HG03066 (cell line): ENCODE measurements around the gene SLC6A19.

Experiments used
- ATAC-seq: cut with Tn5 transposase; IDR thresholded peaks from one replicate; pipeline ENCODE4 v1.9.1; 2021; ENCODE audit warnings: low read depth; ENCODE audit not compliant: unreplicated experiment

The SLC6A19 gene

DNA sequence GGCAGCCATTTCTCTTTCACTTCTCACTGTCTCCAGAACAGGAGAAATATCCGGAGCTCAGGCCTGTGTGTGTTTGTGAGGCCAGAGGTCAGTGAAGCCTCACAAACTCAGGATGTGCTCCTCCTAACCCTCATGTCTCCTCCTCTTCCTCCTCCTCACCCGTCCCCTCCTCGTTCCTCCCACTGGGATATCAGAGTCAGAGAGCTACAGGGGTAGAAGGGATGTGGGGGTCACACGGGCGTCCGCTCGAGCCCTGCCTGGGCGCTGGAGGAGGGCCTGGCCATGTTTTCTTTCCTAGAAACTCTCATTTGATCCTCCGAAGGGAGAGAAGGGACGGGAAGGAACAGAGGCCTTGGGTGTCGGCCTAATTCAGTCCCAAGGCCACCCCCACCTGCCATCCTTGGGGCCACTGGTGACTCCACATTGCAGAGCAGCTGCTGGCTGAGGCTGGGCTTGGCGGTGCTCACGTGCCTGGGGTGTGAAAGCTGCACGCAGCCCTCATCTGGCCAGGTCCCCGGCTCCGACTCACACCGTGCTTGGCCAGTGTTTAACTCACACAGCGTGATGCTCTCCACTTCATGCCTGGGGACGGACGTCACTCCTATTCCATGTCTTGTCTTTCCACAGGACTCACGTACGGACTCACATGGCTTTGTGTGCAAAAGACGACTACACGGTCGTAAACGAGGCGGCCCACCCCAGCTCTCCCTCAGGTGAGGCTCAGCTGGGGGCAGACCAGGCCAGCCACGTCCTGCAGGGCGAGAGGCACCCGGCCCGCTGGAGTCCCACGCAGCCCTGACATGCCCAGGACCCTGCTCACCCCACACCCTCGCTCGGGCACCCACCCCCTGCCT, 22.6 kb upstream of the SLC6A19 start:
- no peak for ATAC-seq

DNA sequence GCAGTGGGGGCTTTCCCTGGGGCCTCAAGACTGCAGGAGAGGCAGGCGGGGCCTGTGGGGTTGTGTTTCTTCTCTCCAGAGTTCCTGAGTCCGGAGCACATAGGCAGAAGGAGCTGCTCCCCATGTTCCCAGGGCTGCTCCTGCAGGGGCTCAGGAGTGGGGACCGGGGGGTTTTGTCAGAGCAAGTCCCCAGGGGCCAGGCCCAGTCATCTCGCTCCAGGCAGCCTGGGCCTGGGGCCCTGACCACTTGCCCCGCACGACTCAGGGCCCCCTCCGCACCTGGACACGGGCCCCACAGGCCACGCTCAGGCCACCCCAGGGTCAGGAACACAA, 22.0 kb upstream of the SLC6A19 start:
- ATAC-seq: no peak

DNA sequence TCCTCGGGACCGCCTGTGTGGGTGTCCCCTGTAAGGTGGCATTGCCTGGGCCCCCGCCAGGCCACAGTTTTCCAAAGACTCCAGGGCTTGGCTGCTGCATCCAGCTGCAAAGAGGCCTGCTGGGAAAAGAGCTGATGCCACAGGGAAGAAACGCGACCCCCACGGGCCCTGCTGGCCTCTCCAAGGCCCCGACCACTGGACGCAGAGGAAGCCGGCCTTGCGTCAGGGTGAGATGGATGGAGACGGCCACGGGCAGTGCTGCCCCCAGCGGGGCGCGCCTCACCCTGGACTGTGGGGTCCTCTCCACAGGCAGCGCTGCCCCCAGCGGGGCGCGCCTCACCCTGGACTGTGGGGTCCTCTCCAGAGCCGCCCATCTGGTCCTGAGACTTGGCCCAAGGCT, 21.3 kb upstream of the SLC6A19 start:
- no peak for ATAC-seq

DNA sequence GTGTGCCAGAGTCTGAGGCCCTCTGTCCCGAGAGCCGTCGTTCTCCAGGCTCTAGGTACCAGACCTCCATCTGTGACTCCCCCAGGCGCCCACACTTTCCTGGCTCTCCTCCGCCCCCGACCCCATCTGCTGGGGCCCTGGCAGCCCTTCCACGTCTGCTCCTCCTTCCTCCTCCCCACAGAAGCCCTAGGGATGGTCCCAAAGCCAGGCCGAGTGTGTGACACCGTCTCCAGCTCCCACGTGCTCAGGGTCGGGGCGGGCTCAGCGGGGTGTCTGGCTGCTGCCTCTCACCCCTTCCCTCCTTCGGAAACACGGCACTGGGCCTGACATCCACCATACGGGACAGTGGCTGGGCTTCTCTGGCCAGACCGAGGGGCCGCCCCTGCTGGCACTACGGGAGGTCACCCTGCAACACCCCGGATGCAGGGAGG, 20.5 kb upstream of the SLC6A19 start:
- ATAC-seq: no peak

DNA sequence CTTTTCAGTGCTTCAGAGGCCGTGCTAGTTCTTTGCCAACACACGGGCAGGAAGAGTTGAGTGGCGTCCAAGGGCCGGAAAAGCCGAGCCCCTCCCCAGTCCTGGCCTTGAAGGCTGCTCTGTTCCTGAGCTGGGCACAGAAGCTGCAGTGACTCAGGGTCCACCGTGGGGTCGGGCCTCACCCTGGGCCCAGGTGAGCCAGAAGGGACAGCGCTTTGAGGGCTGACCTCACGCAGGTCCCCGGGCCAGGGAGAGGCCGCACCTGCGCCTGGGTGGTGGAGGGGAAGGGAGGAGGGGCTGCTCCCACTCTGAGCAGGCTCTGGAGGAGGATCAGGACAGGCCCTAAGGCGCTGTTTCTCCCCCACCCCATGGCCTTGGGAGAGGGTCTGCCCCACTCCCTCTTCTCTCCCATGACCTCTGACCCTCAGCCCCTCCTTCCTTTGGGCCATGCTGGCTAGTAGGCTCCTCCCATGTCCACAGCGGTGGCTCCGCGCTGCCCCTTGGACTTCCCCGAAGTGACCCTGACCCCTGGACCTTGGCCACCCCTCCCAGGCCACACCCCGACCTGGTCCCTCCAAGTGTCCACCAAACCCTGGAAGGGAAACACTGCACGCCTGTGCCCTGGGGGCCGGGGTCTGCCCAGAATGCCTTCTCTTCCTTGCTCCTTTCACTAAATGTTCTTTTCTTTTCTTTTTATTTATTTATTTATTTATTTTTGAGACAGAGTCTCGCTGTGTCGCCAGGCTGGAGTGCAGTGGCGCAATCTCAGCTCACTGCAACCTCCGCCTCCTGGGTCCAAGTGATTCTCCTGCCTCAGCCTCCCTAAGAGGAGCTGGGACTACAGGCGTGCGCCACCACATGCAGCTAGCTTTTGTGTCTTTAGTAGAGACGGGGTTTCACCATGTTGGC, 19.7 kb upstream of the SLC6A19 start:
- ATAC-seq: no peak

DNA sequence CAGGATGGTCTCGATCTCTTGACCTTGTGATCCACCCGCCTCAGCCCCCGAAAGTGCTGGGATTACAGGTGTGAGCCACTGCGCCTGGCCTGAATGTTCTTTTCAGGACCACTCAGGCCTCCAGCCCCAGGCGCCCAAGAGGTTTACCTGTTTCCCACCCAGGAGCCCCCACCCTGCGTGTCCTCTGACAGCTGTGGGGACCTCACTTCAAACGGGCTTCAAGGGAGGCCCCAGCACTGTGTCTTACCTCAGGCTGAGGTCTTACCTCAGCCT, 19.1 kb upstream of the SLC6A19 start:
- no peak for ATAC-seq

DNA sequence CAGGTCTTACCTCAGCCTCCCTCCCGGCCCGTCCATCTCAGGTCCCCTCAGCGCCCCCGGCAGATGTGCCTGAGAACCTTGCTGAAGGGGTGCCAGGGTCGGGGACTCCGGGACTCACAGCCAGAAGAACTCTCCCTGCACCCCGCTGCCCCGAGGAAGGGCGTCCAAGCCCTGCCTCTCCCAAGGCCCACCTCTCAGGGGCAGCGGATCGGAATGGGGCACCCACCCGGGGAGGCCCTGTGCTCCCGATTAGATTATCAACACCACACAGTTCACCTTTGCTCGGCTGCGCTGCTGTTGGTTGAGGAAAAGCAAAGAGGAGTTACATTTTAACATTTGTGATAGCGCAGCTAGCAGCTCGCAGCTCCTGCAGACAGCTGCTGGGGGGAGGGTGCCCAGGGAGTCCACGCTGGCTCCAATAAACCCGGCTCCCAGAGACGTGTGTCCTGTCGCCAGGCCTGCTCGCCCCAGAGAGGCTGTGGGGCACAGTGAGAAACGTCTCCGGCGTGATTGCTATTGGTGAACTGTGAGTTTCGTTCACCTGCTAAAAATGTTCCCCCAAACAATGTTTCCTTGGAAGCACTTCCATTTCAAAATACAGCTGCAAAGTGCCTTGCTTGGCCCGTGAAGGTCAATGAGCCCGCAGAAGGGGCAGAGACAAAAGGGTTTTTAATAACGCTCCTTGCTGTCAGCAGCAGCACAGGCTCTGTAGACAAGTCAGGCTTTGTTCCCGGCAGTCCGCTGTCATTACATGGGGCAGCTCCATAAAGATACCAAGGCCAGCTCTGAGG, 18.6 kb upstream of the SLC6A19 start:
- no peak for ATAC-seq

DNA sequence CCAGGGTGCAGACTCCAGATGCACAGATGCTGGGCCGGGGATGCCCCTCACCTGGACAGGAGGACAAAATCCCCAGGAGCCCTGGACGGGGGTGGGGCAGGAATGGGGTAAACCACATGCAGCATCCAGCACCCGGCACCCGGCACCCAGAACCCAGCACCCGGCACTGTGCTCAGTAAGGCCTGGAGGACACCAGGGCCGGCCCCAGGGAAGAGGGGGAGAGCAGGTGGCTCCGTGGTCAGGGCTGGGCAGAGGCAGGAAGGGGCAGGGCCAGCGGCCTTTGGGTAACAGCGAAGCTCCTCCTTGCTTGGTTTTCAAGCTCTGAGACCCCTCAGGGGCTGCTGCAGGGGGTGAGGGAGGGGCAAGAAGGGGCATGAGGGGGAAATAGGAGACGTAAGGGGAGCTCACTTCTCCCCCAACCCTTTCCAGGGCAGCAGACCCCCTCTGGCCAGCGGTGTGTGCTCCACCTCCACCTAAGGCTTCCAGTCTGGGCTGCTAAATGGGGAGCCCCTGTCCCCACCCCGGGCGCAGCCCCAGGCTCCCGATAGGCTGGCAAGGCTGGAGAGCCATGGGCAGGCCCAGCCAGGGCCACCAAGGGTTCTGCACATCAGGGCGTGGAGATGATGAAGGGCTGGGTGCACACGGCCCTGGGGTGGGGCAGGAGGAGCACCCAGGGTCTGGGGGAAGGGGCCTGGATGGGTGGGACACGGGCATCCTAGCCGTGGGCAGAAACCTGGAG, 17.8 kb upstream of the SLC6A19 start:
- no peak for ATAC-seq

DNA sequence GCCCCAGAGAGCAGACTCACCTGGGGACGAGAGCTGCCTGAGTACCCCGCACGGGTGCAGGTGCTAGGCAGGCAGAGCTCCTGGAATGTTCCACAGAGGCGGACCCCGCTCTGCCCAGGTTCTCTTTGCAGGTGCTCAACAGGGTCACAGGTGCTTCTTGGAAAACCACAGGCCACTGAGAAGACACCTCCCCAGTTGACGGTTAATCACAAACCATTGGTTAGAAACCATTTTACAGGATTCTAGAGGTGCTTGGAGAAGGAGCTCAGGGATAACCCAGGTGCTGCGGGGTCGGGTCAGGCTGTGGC, 17.3 kb upstream of the SLC6A19 start:
- ATAC-seq: no peak

DNA sequence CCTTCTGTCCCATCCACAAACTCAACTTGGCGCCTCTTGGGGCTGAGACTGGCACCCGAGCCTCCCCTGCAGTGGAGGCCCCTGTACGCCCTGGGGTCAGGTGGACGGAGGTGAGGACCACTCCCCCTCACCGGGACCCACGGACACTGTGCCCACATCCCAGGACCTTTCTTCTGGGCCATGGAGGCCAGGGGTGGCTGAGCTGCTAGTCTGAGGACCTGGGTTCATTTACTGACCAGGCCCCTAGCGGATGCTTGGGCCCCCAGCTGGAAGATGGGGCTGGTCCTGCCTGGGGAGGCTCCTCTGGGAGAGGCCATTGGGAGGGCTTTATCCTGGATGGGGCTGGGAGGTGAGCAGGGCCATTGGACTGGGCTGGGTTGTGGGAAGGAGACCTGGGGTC, 16.9 kb upstream of the SLC6A19 start:
- no peak for ATAC-seq

DNA sequence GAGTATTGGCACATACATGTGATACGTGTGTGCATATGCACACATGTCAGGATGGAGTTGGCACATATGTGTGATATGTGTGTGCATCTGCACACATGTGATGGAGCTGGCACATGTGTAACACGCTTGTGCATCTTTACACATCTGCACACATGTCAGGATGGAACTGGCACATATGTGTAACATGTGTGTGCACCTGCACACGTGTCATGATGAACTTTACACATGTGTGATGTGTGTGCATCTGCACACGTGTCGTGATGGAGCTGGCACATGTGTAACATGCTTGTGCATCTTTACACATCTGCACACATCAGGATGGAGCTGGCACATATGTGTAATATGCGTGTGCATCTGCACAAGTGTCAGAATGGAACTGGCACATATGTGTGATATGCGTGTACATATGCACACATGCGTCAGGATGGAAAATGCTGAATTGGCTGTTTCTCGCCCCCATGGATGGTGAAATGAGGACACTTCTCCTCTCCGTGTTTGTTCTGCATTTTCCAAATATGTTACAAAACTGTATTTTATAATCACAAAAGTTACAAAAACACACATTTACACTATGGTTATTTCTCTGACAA, 16.3 kb upstream of the SLC6A19 start:
- ATAC-seq: no peak

DNA sequence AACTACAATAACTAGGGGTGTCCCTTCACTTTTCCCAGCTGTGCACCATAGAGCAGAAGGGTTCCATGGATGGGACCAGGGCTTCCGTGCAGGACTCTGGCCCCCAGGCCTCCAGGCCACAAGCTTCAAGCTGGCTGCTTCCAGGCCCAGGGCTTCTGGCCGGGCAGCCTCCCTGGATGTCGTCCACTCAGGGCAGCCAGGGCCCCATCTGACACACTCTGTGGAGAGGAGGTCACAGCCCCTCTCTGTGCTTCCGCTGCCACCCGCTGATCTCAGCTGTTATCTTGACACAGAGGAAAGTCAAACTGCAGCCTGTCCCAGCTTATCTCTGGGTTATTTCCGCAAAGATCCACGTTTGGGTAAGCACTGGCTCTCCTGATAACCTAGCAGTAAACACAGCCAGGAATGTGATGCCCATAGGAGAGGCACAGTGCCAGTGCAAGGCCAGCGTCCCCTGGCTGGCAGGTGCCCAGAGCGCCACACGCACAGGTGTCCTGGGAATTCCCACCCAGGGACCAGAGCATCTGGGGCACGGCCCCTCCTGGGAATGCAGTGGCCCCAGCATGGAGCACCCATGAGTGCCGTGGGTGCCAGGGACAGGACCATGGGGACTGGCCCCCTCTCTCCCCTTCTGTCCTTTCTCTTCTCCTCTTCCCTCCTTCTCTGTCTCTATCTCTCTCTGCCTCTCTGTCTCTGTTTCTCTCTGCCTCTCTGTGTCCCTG, 15.6 kb upstream of the SLC6A19 start:
- no peak for ATAC-seq

DNA sequence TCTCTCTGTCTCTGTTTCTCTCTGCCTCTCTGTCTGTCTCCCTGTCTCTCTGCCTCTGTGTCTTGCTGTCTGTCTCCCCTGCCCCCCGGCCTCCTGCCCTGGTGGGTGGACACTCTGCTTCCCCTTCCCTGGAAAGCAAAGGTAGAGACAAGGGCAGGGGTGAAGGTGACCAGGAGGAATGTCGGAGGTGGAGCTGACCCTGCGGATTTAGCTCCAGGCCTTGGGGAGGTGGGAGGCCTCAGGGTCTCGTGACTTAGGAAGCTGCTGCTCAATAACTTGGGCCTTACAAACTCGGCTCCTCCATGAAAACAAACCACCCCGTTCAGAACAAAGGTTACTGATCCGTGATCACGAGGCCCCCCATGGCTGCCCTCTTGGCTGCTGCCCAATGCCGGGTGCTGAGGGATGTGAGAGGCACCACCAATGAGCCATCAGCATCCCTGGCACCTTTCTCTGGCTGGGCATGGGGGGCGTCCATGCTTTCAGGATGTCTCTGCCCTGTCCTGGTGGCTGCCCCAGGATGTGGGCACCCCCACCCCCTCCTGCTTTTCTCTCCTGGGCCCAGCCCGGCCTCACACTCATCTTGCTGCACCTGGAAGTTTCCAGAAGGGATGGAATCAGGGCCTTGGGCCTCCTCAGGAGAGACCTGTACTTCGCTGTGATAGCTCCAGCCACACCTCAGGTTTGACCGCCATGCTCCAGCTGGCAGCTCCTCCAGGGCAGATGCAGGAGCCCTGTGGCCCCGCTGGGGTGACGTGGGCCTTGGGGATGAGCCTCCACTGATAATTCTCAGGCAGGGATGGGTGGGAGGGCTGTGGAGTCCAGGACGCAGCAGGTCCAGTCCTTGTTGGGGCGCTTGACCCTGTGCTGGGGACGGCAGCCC, 14.8 kb upstream of the SLC6A19 start:
- ATAC-seq: no peak

DNA sequence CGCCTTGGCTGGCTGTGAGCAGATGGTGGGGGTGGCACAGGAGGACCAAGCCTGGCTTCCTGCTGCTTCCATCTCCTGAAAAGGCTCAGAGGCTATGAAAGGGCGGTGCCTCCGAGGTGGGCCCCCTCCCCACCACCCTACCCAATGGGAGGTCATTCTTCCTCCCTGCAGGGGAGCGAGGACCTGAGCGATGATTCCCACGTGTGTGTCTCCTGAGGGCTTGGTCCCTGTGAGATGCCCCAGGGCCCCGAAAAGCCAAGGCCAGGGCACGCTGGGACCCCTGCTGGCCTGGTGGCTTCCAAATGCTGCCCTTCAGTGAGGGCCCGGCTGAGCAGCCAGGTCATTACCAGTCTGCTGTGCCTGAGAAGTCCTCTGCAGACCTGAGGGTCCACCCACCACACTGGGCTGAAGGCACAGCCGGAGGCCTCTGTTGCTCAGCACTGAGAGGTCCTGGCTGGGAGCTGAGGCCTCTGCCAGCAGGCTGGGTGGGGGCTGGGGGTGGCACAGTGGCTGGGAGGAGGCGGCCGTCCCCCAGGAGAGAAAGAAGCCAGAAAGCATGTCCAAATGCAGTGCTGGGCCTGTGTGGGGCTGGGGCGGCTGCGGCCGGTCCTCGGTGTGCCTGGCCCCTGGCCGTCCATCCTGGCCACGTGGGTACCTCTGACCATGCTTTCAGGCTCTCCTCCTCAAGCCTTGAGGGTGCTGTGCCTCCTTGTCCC, 14.0 kb upstream of the SLC6A19 start:
- ATAC-seq: no peak

DNA sequence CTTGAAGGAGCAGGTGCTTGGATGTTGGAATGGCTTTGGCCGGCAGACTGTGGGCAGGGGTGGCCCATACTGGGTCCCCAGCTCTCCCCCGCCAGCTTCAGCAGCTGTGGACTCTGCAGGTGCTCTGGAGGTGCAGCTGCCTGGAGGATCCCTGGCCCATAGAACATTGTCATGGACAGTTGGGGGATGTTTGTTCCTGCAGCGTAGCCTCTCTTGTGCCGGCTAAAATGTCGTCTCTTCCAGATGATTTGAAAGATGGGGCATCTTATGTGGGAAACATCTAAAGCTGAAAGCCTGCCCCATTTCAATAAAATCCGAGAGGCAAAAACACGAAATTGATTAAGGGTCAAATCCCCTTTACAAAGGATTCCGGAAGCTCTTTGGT, 13.5 kb upstream of the SLC6A19 start:
- no peak for ATAC-seq

DNA sequence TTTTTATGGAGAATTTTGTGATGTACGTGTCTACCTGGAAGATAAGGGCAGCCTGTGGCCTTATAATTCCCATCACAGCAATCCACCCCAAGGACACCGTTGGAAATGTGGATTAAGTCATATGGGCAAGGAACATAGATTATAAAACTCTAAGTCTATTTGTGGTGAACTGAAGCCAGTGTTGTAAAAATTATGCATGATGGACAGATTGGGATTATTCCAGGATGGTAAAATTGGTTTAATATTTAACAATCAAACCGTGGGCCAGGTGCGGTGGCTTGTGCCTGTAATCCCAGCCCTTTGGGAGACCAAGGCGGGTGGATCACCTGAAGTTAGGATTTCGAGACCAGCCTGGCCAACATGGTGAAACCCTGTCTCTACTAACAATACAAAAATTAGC, 12.9 kb upstream of the SLC6A19 start:
- ATAC-seq: no peak

DNA sequence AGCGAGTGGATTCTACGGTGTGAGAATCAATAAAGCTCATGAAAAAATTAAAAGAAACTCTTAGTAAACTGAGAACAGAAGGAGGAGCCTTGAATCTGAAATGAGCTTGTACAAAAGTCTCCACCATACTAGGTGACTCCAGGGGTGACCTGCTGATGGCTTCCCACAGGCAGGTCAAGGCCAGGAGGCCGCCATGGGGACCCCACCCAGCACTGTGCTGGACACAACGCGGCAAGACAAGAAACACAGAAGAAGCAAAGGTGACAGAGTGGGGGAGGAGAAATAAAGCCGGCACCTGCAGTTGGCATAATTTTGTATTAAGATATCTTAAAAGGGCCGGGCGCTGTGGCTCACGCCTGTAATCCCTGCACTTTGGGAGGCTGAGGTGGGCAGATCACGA, 12.1 kb upstream of the SLC6A19 start:
- no peak for ATAC-seq

DNA sequence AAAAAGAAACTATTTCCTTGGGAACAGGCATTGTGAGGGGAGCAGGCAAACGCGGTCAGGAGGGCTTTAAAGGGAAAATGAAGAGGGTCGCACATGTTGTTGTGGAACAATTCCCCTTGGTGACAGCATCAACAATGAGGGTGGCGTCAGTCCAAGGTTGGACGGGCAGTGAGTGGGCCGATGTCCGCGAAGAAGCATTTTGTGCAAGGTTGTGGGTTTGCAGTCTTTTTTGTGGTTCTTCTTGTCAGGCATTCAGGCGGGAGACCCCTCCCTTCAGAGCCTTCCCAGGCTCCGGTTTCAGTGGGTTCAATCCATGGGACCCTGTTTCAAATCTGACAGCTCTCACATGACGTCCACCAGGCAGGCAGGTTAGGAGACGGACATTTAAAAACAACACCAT, 11.1 kb upstream of the SLC6A19 start:
- no peak for ATAC-seq
